ENCODE results near the gene MAGEB3. TPM values are rescaled to one million over a fixed set of nuclear protein-coding genes. Genes with fewer than 3 reads are reported as not detected.

Gene MAGEB3
- total RNA-seq, 4 donors from 2014 or later = not detected

DNA sequence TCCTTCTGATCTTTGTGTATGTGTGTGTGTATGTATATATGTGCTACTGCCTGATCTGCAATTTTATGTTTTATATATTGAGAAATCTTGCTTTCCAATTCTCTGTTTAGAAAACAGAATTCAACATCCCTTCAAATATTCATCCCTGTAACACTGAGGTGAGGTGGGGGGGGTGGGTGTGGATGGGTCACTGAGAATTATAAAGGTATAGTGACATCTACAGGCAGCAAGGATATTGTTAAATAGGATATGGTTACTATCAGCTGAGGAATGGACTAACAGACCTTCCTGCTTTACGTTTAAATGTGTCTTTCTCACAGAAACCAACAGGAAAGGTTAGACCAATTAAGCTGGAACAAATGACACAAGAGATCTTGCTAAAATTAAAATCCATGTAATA is 34.1 kb upstream of the MAGEB3 start:
- 13 to 14% methylated on average over 1 of the region's 1 CpG for WGBS, 2 donors (ENCODE audit: low coverage in 1 of 2)

DNA sequence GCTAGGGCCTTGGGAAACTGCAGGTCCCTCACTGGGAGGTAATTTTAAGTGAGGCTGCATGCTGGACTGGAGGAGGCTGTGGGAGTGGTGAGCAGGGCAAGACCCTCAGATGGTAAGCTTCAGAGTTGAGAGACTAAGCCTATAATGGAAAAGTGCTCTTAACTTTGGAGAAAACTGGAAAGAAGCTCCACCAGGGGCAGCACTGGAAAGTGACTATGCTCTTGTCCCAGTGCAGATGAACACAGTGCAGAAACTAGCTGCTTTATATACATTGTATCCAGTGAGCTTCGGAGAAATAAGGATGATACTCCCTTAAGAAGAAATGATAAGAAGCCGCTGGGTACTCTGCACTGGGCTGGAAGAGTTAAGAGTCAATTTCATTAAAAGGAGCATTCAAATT is 18.3 kb upstream of the MAGEB3 start:
- Histone ChIP-seq H3K9me3 (no peaks in the 10 kb centered on the region), H3K27me3 (no peaks in the 10 kb centered on the region), H3K4me1 (no peaks in the 10 kb centered on the region), H3K4me3 (no peak overlapping the region), H3K27ac (no peak overlapping the region), H3K36me3 (no peaks in the 10 kb centered on the region)
- no peak for ATAC-seq
- TF ChIP-seq, protein P1, sequence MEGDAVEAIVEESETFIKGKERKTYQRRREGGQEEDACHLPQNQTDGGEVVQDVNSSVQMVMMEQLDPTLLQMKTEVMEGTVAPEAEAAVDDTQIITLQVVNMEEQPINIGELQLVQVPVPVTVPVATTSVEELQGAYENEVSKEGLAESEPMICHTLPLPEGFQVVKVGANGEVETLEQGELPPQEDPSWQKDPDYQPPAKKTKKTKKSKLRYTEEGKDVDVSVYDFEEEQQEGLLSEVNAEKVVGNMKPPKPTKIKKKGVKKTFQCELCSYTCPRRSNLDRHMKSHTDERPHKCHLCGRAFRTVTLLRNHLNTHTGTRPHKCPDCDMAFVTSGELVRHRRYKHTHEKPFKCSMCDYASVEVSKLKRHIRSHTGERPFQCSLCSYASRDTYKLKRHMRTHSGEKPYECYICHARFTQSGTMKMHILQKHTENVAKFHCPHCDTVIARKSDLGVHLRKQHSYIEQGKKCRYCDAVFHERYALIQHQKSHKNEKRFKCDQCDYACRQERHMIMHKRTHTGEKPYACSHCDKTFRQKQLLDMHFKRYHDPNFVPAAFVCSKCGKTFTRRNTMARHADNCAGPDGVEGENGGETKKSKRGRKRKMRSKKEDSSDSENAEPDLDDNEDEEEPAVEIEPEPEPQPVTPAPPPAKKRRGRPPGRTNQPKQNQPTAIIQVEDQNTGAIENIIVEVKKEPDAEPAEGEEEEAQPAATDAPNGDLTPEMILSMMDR (IDR thresholded peaks at IDR 0.05) = no peak
- TF ChIP-seq POLR2A (IDR thresholded peaks at IDR 0.05) = no peak
- TF ChIP-seq EP300 (IDR thresholded peaks at IDR 0.05) = no peak
- no peak for TF ChIP-seq POLR2AphosphoS5 (IDR thresholded peaks at IDR 0.05)
- 89% methylated on average over 2 of the region's 2 CpGs; no CpG with 5 or more reads in 1 of the 2 donors for WGBS, 2 donors (ENCODE audit: low coverage in 1 of 2)

More for the DNA sequence above, 34.1 kb upstream of the MAGEB3 start:
- Histone ChIP-seq H3K27me3 (no peaks in the 10 kb centered on the region), H3K4me1 (no peaks in the 10 kb centered on the region), H3K36me3 (no peaks in the 10 kb centered on the region), H3K4me3 (no peak overlapping the region), H3K9me3 (no peaks in the 10 kb centered on the region), H3K27ac (no peak overlapping the region)
- TF ChIP-seq POLR2AphosphoS5 (IDR thresholded peaks at IDR 0.05) = no peak
- TF ChIP-seq, protein P1 (IDR thresholded peaks at IDR 0.05) = no peak
- TF ChIP-seq EP300 (IDR thresholded peaks at IDR 0.05) = no peak
- TF ChIP-seq POLR2A (IDR thresholded peaks at IDR 0.05) = no peak
- no peak for ATAC-seq

DNA sequence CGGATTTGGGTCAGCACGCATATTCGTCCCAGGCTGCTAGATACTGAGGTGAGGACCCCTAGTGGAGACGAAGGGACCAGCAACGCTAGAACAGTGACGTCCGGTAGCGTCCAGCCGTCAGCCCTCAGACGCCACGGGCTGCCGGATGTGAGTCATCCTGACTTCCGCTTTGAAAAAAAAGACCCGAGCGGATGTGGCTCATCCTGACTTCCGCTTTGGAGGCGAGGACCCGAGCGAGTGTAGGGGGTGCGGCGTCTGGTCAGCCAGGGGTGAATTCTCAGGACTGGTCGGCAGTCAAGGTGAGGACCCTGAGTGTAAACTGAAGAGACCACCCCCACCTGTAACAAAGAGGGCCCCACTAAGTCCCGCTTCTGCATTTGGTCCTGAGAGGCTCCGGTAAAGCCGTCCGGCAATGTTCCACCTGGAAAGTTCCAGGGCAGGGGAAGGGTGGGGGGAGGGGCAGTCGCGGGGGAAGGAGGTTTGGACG is 15.1 kb upstream of the MAGEB3 start, which contains the start of gene MAGEB2:
Gene MAGEB2, plus strand, starts transcription at position 207 of the 487 bp plus-strand sequence. CDS start 3,018 bp downstream, outside the sequence.
- WGBS, 2 donors (ENCODE audit: low coverage in 1 of 2) = 77 to 97% methylated on average over 7 to 10 of the region's 29 CpGs
- no peaks in the 10 kb centered on the region for H3K27me3 ChIP-seq
- H3K27ac ChIP-seq = no peak within 1 kb of the TSS
- no peak within 1 kb of the TSS for H3K4me3 ChIP-seq
- TF ChIP-seq, protein P1 (IDR thresholded peaks at IDR 0.05) = no peak
- no peak for TF ChIP-seq POLR2A (IDR thresholded peaks at IDR 0.05)
- ATAC-seq = no peak
- H3K36me3 ChIP-seq = no peaks in the 10 kb centered on the region
- no peaks in the 10 kb centered on the region for H3K4me1 ChIP-seq
- no peaks in the 10 kb centered on the region for H3K9me3 ChIP-seq

DNA sequence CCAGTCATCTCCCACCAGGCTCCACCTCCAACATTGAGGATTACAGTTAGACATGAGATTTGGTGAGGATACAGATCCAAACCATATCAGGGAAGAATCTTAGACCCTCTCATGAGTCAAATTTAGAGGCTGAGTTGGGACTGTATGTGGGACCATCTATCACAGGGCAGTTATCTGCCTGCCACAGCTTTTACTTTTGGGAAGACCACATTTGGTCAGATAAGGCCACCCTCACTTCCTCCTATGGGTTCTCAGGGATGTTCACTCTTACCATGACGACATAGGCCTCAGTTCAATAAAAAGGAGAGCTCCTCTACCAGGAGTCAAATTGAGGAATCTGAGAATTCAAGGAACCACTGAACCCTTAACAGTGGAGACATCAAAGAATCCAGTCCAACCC is 13.0 kb upstream of the MAGEB3 start:
- WGBS, 2 donors (ENCODE audit: low coverage in 1 of 2) = no CpG with 5 or more reads among the region's 1 CpG
- no peaks in the 10 kb centered on the region for H3K36me3 ChIP-seq
- H3K4me3 ChIP-seq = no peak overlapping the region
- TF ChIP-seq EP300 (IDR thresholded peaks at IDR 0.05) = no peak
- no peak for TF ChIP-seq POLR2AphosphoS5 (IDR thresholded peaks at IDR 0.05)
- no peak for TF ChIP-seq POLR2A (IDR thresholded peaks at IDR 0.05)
- TF ChIP-seq, protein P1 (IDR thresholded peaks at IDR 0.05) = no peak
- no peaks in the 10 kb centered on the region for H3K4me1 ChIP-seq
- no peaks in the 10 kb centered on the region for H3K27me3 ChIP-seq
- no peak for ATAC-seq
- H3K27ac ChIP-seq = no peak overlapping the region
- H3K9me3 ChIP-seq = no peaks in the 10 kb centered on the region

DNA sequence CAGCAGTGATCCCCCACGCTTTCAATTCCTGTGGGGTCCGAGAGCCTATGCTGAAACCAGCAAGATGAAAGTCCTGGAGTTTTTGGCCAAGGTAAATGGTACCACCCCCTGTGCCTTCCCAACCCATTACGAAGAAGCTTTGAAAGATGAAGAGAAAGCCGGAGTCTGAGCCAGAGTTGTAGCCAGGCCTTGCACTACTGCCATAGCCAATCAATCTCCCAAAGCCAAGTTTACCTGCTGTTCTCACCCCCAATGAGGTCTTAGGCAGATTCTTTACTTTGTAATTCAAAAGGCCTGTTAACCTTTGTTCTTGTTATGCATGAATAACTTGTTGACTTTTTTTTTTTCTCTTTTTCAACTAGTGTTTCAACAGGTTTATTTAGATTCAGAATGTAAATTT is 11.1 kb upstream of the MAGEB3 start:
- H3K36me3 ChIP-seq = no peaks in the 10 kb centered on the region
- no peak for ATAC-seq
- H3K4me1 ChIP-seq = no peaks in the 10 kb centered on the region
- TF ChIP-seq EP300 (IDR thresholded peaks at IDR 0.05) (no peak), POLR2A (IDR thresholded peaks at IDR 0.05) (no peak), POLR2AphosphoS5 (IDR thresholded peaks at IDR 0.05) (no peak)
- TF ChIP-seq, protein P1 (IDR thresholded peaks at IDR 0.05) = no peak
- H3K27ac ChIP-seq = no peak overlapping the region
- H3K9me3 ChIP-seq = no peaks in the 10 kb centered on the region
- H3K27me3 ChIP-seq = no peaks in the 10 kb centered on the region
- H3K4me3 ChIP-seq = no peak overlapping the region
- 100% methylated on average over 1 of the region's 4 CpGs; no CpG with 5 or more reads in 1 of the 2 donors for WGBS, 2 donors (ENCODE audit: low coverage in 1 of 2)

Measured in gastroesophageal sphincter (tissue), 4 donors.